A549 (cell line): ENCODE measurements around the gene MTCL1.

ENCODE experiments used
- CBX2 ChIP-seq: fragments of 200-600 bp; sonication (generic); IDR thresholded peaks from 2 replicates; pipeline ENCODE4 v1.6.1; 2016; ENCODE audit warnings: low read depth, mild to moderate bottlenecking, borderline replicate concordance
- CTCF ChIP-seq: fragments of >200 bp; sonication (Bioruptor Twin); formaldehyde crosslinking; IDR thresholded peaks from 3 replicates; pipeline ENCODE4 v1.5.1; 2016
- EP300 ChIP-seq, 2 experiments: fragments of >200 bp; sonication (Bioruptor Twin); formaldehyde crosslinking; IDR thresholded peaks; 2 replicates in 1 of 2; 3 replicates in 1 of 2; pipeline ENCODE4 v1.6.1; 2016 to 2017
- HMGXB4 ChIP-seq: fragments of 250-450 bp; sonication (Bioruptor Pico); IDR thresholded peaks from 2 replicates; pipeline ENCODE4 v1.5.0; 2021; ENCODE audit warnings: mild to moderate bottlenecking, moderate library complexity, borderline replicate concordance
- JUN ChIP-seq, 2 experiments: fragments of >200 bp; sonication (Bioruptor Twin); formaldehyde crosslinking; IDR thresholded peaks; 2 replicates in 1 of 2; 3 replicates in 1 of 2; pipeline ENCODE4 v1.6.1; 2016 to 2017
- POLR2A ChIP-seq: IDR thresholded peaks from 2 replicates; pipeline ENCODE4 v1.6.1; 2012; ENCODE audit warnings: mild to moderate bottlenecking, low read length
- TF ChIP-seq, protein P1 (sequence below): fragments of 150-350 bp; IDR thresholded peaks from 2 replicates; pipeline ENCODE4 v1.6.1; 2014; ENCODE audit warnings: low read depth, mild to moderate bottlenecking, low read length

DNA sequence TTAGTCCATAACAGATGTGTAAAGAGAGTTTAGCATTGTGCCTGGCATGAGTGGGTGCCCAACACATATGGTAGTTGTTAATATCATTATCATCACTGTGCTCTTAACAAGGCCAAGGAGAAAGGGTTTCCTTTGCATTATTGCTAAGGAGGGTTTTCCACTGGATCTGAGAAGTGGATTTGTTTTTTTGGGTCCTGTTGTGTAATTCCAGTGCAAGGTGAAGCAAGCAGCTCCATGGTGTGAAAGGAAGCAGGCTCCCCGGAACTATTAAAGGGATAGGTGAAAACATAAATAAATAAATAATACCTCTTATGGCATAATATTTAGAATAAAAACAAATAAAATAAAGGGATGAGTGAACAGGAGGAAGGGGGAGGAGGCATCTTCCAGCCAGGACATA, 65.3 kb downstream of the MTCL1 start:
- TF ChIP-seq POLR2A (no peak), CTCF (no peak), JUN (IDR thresholded peaks at IDR 0.05) (no peak), CBX2 (no peak), HMGXB4 (CRISPR knock-in tag) (no peak), EP300 (IDR thresholded peaks at IDR 0.05) (no peak)
- TF ChIP-seq, protein P1, sequence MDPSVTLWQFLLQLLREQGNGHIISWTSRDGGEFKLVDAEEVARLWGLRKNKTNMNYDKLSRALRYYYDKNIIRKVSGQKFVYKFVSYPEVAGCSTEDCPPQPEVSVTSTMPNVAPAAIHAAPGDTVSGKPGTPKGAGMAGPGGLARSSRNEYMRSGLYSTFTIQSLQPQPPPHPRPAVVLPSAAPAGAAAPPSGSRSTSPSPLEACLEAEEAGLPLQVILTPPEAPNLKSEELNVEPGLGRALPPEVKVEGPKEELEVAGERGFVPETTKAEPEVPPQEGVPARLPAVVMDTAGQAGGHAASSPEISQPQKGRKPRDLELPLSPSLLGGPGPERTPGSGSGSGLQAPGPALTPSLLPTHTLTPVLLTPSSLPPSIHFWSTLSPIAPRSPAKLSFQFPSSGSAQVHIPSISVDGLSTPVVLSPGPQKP = no peak
